Dedifferentiated amniotic fluid mesenchymal stem cell (primary cell): ENCODE measurements around the gene PCF11.

ENCODE experiments used
- DNase-seq: peaks from one replicate; pipeline ENCODE4 v3.0.0-alpha.2; 2016; ENCODE audit errors: extremely low spot score

PCF11 gene

DNA sequence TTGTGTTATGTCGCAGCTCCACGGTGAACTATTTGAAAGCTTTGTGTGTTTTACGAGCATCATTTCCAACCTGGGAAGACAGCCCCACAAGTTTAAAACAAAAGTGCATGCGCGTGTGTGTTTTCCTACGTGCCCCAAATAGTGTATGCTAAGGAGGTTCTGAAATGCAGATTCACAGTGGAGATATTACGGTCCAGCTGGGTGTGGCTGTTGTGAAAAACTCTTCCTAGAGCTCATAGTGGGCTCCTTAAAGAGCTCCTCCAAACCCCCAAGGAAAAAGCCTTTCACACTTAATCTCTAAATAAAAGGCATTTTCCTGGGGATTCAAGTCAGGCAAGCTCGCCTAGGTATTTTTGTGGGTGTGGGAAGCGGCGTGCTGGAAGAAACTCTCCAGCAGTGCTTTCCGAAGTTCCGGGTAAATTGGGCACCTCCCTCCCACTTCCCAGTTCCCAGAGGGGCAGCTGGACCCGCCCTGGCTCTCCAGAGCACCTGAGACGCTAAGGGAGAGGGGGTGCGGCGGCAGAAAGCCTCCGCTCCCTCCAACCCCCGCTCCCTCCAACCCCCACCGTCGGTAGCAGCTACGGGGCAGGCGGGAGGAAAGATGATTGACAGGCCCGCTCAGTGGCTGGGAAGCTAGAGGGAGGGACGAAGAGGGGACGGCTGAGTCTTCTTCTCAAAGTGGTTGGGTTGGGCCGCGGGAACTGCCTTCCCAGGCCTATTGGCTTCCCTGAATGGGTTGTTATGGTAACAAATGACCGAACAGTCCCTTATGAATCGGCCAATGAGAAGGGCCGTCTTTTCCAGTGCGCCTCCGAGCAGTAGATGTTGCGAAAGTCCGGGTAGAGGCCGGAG lies 561 bp upstream of the PCF11 start:
- DNase-seq = peak; percentile 100

DNA sequence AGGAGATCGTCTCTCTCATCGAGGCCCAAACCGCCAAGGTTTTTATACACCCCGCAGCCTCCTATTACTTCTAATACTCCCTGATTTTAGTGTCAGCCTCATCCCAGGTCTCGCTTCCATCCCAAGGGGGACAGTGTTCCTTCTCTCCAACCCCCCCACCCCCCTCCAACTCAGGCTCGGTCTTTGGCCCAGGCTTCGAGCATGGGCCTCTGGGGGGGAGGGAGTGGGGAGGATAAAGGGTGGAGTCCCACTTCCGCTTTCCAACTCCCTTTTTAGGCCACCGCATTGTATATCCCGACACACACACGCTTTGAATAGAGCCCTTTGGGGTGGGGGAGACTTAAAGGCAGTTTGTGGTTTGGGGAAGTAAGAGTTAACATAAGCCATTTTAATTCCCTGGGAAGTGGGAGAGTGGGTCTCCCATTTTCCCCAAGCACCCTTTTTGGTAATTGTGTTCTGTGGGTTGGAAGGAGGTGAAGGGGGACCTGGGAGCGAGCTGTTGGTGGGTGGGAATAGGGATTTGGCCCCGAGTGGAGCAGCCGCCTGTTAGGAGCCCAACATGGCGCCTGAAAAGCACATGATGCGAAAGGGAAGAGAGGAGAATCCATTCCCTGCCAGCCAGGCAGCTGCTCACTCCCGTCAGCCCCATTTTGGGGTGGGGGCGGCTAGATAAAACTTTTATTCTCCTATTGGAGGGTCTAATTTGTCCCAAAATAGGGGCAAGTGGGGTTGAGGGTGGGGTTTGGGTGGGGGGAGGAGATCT lies 844 bp downstream of the PCF11 start:
- DNase-seq = peak; percentile 62

DNA sequence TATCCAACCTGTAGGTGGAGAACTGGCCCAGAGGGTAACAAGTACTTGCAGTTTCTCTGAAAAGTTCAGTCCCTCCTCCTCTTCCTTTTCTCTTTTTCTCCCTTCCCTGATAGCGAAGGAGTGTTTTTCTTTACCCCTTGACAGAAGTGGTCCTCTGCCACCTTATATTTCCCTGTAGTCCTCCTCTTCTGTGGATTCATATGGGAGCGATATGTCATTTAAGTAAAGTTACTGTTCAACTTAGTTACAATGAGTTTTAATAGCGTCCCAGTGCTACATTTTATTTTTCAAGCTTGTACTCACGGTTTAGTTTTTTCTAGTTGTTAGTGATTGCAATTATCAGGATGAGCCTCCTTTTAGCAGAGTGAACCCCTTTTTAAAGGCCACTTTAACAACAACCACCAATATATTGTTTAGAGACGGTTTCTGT lies 1.4 kb downstream of the PCF11 start:
- no peak for DNase-seq

DNA sequence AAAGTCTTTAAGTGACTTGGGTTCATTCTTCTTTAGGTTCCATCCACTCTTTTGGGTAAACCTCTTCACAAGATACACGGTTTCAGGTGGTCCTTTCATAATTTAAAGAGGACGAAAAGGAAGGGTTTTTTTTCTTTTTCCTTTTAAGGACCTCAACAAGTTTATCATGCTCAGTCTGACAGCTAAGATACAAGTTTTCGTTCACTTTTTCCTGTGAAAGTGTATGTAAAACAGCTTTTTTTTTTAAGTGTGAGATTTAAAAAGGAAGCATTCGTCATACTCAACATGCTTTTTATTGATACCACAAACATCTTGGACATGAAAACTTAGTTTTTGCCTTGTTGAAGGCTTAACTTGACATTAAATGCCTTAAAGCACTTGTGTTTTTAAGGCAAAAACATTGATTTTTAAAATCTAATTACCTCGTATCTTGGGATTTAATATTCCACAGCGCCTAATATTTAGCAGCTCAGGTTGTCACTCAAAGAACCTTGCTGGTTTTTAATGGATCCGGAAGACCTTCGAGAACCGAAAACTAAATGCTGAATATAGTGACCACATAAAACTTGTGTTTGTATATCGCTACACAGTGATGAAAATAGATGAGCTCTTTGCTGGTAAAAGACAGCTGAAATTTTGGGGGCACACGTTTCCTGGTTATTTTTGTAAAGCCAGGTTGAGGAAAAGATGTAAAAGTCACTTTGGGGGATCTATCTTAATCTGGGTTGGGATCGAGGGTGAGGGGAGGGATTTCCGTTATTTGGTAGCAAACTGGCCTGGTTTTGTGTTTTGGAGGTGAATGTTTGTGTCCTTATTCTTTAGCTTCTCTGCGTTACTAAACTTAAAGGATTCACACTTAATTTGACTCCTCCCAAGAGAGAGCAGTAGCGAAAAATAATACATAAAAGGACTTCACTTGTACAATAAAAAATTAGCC lies 2.3 kb downstream of the PCF11 start:
- no peak for DNase-seq

DNA sequence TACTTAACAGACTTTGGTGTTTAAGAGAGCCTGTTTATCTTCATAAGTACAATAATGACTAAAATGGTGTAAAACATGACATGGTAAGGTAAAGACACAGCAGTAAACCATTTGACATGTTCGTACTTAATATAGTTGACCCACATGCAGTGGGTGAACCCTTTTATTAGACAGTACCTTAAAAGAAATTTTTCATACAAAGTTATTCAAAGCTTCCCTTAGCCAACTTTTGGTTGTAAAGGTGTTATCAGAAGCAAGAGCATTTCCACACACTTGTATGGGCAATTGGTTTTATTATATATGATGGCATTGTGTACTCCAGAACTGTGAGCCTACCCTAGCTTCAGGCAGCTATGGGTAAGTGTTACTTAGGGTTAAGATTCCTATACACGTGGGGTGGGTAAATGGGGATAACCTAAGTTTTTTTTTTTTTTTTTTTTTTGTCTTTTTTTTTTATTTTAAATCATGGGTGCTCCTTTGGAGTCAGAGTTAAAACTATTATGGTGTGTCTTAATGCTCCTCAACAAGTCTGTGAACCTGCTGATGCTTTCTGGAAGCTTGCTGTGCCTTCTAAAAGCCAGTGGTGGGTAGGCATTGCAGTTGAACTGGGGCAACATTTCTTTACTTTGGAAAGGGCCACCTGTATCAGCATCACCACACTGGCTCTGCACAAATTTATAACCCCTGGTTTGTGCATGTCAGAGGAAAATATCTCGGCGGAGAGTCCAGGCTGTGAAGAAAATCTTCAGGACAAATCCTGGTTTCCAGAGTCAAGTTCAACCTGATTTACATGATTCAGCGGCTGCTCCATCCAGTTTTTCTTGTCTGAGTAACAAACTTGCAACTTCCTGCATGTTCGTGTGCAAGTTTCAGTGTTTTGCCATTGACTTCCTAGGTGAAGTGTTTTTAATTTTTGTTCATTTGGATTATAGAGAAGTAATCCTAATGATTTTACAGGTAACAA lies 3.3 kb downstream of the PCF11 start:
- no peak for DNase-seq

DNA sequence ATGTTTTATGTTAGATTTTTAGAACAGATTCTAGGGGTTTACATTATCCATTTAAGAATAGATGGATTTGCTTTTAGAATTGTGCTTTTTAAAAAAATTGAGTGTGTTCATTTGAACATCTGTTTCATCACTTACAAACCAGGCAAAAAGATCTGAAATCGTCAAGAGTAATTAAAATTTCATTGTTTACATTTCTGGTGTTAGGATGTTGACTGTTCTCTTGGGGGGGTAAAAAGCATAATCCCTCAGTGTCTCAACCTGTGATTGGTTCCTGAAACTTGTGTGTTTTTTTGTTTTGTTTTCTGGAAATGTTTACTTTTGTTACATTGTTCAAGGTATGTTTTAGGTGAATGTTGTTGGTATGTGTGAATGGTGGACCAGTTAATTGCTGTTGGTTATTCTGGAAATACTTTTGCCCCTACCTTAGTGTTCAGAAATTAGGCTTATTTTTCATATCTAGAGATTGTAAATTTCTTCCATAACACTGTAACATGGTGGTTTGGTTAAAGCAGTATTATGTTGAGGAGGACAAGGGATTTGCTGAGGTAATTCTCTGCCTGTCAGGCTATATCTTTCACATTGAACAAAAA lies 4.8 kb downstream of the PCF11 start:
- no peak for DNase-seq

DNA sequence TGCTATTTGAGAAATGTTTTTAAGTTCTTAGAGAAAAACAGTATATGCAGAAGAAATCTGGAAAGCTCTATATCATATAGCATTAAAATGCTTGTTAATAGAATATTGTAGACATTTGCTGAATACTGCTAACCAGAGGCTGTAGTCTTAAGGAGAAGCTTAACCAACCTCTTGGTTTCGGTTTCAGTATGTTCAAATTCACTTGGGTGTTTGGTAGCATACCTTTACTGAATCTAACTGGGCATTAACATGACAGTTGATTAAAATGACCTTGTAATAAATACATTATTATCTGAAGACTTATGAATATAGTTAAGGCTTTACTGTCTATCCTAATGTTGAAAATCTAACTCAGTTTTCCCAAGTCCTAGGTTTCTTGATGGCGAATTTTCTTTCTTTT lies 5.4 kb downstream of the PCF11 start:
- DNase-seq = no peak

DNA sequence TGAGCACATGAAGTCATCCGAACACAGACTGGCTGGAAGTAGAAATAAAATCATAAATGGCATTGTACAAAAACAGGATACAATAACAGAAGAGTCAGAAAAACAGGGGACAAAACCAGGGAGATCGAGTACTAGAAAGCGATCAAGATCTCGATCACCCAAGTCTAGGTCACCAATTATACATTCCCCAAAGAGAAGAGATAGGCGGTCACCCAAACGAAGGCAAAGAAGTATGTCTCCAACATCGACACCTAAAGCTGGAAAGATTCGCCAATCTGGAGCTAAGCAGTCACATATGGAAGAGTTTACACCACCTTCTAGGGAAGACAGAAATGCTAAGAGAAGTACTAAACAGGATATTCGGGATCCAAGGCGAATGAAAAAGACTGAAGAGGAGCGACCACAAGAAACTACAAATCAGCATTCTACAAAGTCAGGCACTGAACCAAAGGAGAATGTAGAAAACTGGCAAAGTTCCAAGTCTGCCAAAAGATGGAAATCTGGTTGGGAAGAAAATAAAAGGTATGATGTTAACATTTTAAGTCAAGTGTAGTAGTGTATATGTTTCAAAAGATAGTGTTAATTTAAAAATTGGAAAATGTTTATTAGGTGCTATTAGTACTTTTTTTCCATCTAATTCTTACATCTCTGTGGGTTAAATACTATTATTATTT lies 9.4 kb downstream of the PCF11 start:
- no peak for DNase-seq

DNA sequence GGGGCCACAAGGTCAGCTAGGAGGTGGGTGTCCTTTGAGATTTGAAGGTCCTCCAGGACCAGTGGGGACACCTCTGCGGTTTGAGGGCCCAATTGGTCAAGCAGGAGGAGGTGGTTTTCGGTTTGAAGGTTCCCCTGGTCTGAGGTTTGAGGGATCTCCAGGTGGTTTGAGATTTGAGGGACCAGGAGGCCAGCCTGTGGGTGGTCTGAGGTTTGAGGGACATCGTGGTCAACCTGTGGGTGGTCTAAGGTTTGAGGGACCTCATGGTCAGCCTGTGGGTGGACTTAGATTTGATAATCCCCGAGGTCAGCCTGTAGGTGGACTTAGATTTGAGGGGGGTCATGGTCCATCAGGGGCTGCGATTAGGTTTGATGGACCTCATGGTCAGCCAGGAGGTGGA lies 11.8 kb downstream of the PCF11 start:
- DNase-seq = no peak

DNA sequence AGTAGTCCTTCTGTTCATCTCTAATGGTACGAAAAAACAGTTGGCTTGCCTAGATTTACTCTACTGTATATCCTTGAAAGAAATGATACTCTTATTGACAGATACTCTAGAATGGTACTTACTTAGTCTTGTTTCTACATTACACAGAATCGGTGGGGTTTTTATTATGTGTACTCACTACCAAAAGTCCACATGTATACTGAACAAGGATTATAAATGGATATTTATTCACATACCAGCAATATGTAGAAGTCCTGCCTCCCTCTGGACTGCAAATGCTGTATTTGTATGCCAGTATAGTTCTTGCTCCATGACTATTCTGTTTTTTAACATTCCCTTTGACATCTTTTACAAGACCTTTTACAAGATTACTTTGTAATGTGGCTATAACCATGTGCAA lies 13.9 kb downstream of the PCF11 start:
- DNase-seq = no peak

DNA sequence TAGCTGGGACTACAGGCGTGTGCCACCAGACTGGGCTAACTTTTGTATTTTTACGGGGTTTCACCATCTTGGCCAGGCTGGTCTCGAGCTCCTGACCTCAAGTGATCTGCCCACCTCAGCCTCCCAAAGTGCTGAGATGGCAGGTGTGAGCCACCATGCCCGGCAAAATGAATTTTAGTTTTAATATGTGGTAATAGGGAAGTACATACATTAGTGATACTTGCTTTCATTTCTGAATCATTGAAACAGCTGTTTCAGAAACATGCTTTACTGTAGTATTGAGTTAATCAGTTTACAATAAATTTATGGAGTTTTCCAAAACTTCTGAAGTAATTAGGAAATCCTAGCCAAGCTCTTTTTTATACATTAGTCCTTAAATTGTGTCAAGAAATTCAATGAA lies 15.6 kb downstream of the PCF11 start:
- DNase-seq = no peak

DNA sequence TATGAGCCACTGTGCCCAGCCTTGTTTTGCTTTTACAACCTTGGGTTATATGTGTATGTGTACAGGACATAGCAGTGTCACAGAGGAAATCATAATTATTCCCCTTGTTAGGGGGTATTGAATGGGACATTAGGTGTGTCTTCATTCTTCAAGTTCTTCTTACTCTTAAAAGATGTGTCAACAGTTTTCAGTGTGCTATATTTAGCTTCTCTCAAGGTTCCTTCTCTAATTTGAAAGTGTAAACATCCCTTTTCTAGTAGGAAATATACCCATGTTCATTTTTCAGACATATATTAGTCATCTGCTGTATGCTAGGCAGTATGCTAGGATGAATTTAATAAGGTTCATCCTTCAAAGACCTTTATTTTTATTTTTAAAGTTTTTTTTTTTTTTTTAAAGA lies 17.1 kb downstream of the PCF11 start:
- no peak for DNase-seq

DNA sequence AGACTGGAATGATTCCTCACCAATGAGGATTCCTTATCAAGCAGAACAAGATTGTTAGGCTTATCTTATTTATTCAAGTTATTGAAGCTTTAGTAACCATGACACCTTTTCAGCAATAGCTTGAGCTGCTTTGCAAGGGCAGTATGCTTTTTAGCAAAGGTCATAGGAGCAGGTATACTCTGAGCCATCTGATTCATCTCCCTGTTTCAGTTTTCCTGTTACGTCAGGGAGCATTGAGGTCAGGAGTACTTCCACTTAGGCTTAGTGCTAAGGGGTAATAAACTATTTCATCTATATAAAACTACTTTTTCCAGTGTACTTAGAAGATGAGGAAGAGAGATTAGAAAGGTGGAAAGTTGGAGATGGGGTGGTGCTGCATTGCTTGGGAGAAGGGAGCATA lies 18.9 kb downstream of the PCF11 start:
- no peak for DNase-seq

DNA sequence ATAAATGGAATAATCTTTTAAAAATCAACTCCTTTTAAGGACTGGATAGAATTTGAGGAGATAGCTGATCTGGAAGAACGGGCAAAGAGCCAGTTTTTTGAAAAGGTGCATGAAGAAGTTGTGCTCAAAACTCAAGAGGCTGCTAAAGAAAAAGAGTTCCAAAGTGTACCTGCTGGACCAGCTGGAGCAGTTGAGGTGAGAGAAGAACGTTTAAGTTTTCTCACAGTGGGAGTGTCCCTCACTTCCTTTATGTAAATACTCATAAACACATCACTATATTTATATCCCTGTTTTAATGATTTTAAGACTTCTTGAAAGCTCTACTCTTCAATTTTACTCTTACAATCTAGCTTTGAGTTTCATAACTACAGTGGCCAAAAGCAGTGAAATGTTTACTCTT lies 24.9 kb downstream of the PCF11 start:
- no peak for DNase-seq

DNA sequence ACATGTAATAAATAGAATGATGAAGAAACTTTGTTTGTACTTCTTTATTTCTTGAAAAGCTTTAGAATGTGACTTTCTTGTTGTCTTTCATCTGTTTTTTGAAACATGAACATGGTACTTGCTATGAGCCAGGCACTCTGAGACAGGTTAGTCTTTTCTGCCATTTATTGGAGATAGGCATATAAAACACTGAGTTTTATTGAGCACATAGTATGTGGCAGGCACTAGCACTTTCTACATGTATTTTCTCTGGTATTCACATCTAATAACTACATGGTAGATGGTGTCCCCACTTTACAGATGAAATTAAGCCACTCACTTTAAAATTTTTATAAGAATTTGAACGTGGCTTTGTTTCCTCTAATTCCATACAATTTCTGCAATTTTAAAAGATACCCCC lies 28.8 kb downstream of the PCF11 start:
- DNase-seq = no peak

DNA sequence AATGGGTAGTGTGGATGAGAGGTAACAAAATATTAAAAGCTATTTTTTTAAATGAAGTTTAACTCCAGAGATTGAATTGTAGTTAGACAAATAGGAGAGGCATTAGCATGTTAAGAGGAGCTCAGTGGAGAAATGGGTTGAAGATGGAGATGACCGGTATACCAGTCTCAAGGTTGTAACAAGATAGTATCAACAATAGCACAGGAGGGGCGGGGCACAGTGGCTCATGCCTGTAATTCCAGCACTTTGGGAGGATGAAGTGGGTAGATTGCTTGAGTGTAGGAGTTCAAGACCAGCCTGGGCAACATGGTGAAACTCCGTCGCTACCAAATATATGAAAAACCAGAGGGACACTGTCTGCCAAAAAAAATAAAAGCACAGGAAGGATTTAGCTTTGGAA lies 30.5 kb downstream of the PCF11 start:
- no peak for DNase-seq

DNA sequence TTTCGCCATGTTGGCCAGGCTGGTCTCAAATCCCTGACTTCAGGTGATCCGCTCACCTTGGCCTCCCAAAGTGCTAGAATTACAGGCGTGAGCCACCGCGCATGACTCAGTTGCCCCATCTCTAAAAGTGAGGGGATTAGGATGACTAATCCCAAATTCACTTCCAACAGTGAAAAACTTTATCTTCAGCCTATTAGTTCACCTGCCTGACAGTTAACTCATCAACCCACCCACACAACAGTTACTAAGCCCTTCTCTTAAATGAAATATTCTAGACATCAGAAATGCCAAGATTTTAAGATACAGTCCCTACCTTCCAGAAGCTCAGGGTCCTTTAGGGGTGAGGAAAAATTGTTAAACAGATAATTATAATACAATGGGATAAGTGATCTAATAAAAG lies 34.6 kb downstream of the PCF11 start:
- no peak for DNase-seq

DNA sequence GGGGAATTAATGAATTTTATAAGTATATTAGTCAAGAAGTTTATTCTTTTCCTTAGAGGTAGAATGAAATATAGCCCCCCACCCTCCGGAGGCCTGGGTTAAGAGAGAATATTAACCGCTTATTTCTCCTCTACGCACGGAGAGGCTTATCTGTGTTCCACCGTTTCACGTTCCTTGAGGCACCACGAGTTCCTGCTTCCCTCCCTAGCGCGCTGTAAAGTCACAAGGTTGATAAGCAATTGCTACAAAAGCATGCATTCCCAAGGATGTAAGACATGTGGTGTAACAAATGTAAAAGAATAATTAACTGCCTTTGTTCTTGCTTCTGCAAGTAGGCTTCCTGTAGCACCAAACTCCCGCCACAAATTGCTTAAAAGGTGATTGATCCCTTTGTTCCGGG lies 35.1 kb downstream of the PCF11 start:
- DNase-seq = no peak

DNA sequence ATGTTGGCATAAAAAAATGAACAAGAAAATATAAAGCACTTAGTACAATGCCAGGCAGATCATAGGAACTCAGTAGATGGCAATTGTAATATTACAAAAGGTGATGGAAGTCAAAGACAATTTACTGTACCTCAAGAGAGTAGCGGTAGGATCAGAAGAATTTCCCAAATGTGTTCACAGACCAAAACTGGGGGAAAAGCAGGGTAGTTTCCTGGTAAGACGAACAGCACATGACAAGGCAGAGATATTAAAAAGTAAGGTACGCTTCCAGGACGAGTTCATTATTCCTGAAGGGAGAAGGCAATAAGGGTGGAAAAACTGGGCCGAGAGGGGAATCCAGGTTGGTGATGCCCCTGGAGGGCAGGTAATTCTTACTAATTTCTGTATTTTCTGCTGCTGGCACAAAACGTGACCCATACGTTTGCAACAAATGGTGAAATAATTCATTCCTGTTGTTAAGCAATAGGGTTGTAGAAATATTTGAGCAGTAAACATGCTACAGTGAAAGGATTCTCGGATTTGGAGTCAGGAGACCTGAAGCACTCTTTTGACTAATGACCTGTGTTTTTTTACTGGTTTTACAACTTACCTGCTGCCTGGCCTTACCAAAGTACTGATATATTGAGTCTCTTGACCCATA lies 35.8 kb downstream of the PCF11 start:
- DNase-seq = no peak
